H54 (cell line): ENCODE measurements around the gene RGS7.
"Not testable (repeated sequence)": the region's sequence is repeated elsewhere in the genome, so short reads cannot be mapped to it uniquely, and the experiment has no call there.

Experiments used
- DNase-seq: peaks from one replicate; pipeline ENCODE4 v3.0.0; 2011; ENCODE audit warnings: low spot score, mixed read lengths; ENCODE audit not compliant: insufficient read length
- FAIRE-seq: peaks from 3 replicates; lab custom pipeline; 2011; peaks lifted over from hg19 to GRCh38; lab: Jason Lieb, UNC
- POLR2A ChIP-seq: IDR thresholded peaks from 2 replicates; pipeline ENCODE4 v1.6.1; 2011; ENCODE audit warnings: low read depth, mild to moderate bottlenecking, low read length

RGS7 gene

DNA sequence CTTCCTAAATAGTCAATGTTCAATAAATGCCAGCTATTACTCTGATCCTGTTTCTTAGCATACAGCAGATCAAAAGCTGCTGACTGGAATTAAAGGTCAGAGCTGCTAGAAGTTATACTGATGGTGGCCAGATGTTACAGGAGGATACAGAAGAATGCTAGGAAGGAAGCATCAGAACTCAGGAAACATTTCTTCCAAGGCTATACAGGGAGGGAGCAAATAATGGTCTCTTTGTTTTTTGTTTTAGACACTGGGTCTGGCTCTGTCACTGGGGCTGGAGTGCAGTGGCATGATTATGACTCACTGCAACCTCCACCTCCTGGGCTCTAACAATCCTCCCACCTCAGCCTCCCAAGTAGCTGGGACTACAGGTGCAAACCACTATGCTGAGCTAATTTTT, 175.5 kb downstream of the RGS7 start:
- no peak for TF ChIP-seq POLR2A
- FAIRE-seq: no peak
- no peak for DNase-seq

DNA sequence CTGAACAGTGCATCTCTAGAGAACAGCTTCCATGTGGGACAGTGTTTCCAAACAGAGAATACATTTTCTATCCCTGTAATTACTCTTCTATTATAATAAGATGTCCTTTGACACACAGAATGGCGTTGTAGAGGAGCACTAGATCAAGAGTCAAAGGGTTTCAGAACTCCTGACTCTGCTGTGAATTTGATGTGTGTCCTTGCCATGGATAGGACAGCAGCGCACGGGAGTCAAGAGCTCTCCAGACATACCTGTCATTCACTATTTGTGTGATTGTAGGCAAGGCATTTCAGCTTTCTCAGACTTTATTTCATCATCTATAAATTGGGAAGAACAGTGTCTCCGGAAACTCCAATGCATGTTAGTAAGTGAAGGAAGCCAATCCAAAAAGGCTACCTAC, 176.4 kb downstream of the RGS7 start:
- DNase-seq: no peak
- FAIRE-seq: no peak
- no peak for TF ChIP-seq POLR2A

DNA sequence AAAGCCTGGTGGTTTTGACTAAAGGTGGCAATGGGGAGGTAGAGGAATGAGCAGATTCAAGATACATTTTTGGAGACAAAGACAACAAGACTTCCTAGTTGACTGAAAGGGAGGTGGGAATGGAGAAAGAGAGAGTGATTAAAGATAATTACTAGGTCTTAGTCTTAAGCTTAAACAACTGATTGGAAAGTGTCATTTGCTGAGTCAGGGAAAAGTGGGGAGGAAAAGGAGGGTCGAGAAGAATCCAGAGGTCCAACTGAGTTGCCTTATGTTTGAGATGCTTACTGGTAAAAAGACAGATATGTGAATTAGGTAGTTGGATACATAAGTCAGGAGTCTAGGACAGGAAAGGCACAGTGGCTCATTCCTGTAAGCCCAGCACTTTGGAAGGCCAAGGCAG, 179.3 kb downstream of the RGS7 start:
- DNase-seq: no peak
- no peak for TF ChIP-seq POLR2A
- no peak for FAIRE-seq

DNA sequence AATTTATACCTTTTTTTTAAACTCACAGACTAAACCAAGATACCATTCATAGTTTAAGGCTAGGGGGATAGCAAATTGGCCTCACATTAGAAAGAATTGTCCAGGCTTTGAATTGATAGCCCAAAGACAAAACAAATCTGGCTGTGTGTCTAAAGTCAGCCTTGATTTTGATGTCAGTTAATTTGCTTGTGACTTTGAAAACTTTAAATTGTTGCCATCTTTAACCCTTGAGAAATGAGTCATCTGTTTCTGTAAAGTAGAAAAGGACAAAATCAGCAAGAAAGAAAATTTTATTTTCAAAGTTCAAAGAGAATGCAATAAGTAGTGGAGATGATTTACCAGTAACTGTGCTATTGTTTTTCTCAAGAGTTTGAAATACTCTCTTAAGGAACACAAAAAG, 184.5 kb downstream of the RGS7 start:
- DNase-seq (no peak), FAIRE-seq (no peak)
- no peak for TF ChIP-seq POLR2A

DNA sequence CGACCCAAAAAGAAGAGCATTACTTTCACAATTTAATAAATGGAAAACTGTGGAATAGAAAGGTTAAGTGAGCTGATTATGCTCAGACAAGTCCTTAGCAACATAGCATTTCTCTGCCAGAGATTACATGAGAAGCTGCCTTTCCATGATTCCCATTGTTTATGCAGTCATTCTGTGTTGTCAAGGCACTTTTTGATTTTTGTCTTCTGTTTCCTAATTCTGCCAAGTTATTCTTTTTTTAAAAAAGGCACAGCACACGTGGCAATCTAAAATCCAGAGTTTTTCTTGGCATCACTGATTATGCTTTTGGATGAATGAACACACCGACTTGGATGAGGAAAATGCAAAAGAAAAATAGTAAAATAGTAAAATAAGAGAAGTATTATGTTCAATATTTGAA, 185.0 kb downstream of the RGS7 start:
- TF ChIP-seq POLR2A: no peak
- DNase-seq: no peak
- FAIRE-seq: no peak

DNA sequence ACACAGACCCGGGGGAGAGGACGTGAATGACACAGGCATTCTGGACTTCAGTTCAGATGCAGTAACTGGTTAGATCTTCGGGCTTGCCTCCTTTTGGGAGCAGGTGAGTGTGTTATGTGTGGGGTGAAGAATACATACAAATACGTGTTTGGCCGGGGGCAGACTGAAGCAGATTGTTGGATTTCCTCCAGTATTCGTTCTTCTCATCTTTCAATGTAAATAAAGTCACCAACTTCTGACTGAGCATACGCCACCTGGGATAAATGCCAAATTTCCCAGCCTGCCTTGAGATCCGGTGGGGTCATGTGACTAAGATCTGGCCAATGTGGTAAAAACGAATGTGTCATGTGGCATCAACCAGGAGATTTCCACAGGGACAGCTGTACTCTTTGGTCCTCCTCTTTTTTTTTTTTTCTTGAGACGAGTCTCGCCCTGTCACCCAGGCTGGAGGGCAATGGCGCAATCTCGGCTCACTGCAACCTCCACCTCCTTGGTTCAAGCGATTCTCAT, 189.8 kb downstream of the RGS7 start:
- TF ChIP-seq POLR2A: no peak
- no peak for DNase-seq
- FAIRE-seq: no peak

DNA sequence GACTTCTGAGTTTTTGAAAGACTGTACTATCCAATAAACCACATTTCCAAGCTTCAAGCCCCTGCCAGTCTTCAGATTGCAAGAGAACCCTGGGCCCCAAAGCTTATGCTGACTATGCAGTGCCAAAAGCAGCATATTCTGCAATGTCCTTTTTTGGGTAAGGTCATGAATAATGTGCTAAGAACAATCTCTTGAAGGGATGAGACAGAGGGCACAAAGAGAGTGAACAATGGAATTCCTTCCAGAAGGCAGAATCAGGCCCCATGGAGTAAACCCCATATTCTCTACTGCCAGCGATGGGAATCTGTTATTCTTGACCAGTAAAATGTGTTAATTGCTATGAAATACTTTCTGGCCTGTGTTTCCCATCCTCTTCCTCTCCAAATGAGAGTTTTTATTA, 190.4 kb downstream of the RGS7 start:
- DNase-seq: no peak
- no peak for FAIRE-seq
- no peak for TF ChIP-seq POLR2A

DNA sequence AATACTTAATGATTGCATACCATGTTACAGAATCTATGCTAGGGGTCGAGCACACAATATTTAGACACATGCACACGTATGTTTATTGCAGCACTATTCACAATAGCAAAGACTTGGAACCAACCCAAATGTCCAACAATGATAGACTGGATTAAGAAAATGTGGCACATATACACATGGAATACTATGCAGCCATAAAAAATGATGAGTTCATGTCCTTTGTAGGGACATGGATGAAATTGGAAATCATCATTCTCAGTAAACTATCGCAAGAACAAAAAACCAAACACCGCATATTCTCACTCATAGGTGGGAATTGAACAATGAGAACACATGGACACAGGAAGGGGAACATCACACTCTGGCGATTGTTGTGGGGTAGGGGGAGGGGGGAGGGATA, 191.7 kb downstream of the RGS7 start:
- DNase-seq, FAIRE-seq: not testable (repeated sequence)

DNA sequence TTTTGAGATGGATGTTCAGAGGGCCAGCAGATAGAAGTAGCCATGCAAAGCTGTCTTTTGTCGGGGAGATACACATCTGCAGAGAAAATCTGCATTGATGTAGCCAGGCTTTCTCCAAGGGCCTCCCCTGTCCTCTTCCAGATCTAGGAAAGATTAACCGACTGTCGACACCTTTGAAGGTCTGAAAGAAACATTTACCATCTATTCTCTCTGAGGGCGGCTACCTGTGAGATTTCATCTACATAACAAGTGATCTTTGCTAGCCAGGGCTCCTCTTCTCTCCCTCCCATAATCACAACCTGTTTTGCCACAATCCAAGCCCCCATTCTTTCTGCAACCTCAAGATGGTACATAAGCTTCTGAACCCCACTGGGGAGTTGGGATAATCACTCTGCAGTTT, 193.6 kb downstream of the RGS7 start:
- TF ChIP-seq POLR2A: no peak
- DNase-seq: no peak
- FAIRE-seq: no peak

DNA sequence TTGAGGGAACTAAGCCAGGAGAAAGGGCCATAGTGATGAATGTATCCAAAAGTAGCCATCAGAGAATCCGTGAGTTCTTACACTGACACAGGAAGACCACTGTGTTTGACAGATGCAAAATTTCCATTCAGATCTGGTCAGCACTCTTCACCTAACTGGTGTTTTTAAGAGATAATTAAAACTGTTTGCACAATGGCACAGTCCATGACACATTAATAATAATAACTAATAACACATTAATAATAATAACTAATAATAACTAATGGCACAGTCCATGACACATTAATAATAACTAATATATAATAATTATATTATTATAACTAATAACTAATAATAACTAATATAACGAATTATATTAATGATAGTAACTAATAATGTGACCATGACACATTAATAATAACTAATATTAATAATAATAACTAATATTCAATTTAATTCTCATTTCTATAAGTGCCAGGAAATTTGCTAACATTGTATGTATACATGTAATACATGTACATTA, 195.8 kb downstream of the RGS7 start:
- TF ChIP-seq POLR2A: no peak
- DNase-seq (no peak), FAIRE-seq (no peak)

DNA sequence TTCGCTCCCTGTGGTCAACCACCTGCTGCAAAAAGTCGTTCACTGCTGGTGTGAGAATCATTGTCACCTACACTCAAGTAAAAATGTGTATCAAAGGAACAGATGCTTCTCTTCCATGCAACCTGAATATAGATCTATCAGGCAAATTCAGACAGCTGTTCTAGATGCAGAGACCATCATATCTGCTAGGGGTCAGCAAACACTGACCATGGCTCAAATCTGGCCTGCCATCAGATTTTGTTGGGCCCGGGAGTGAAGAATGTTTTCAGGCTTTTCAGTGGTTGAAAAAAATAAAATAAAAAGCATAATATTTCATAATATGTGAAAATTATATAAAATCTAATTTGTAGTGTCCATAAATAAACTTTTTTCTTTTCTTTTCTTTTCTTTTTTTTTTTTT, 199.6 kb downstream of the RGS7 start:
- no peak for TF ChIP-seq POLR2A
- DNase-seq (no peak), FAIRE-seq (no peak)

DNA sequence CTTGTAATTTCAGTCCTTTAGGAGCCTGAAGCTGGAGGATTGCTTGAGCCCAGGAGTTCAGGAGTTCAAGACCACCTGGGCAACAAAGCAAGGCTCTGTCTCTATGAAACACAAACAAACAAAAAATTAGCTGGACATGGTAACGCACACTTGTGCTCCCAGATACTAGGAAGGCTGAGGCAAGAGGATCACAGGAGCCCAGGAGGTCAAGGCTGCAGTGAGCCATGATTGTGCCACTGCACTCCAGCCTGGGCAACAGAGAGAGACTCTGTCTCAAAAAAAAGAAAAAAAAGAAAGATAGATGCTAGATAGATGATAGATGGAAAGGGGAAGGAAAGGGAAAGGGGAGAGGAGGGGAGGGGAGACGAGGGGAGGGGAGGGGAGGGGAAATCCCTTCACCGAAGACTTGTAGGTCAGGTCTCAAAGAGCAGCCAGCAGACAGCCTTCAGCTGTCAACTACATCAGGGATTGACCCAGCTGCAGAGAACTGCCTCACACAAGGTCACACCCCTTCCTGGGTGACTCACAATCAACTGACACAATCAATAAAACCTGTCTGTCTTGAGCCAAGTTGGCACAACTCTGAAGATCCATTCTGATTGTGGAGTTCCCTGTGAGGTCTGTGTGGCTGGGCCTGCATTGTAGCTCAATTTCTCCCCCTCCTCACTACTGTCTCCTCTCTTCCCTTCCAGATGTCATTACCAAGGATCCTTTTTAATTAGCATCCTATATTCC, 200.6 kb downstream of the RGS7 start:
- TF ChIP-seq POLR2A: no peak
- peak; percentile 38 for DNase-seq
- FAIRE-seq: peak; percentile 70

DNA sequence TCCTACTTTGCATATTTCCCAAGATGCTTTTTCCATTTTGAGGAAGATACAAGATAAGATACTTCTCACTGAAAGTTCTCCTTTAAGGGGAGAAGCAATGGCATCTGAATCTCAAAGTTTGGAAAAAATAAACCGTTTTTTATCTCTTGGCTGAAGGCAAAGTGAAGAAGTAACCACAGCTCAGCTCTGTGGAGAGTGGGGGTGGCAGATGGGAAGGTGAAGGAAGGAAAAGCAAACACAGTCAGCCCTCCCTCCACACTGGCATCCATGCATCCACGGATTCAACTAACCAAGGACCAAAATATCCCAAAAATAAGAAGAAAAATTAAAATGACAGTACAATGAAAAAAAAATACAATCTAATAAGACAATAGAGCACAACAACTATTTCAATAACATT, 211.1 kb downstream of the RGS7 start:
- no peak for FAIRE-seq
- TF ChIP-seq POLR2A: no peak
- no peak for DNase-seq

DNA sequence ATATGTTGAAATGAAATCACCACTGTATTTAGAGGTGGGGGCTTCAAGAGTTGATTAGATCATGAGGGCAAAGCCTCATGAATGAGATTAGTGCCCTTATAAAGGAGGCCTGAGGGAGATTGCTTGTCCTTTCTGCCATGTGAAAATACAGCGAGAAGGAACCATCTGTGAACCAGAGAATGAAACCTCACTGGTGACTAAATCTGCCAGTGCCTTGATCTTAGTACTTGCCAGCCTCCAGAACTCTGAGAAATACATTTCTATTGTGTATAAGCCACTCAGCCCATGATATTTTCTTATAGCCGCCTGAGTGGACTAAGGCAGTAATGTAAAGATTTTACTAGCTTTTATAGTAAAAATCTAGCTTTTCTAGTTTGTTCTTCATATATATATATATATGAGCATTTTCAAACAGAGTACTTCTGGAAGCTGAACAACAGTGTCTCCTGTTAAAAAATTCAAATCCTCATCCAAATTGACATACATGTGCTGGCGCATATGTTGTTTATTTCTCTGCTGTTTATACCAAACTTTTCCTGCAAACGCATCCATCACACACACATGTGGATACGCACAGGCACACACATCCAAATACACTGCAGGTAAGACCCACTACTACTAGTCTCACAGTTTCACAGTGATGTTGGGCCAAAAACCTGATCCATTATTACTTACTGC, 213.1 kb downstream of the RGS7 start:
- FAIRE-seq (no peak), DNase-seq (no peak)
- no peak for TF ChIP-seq POLR2A

DNA sequence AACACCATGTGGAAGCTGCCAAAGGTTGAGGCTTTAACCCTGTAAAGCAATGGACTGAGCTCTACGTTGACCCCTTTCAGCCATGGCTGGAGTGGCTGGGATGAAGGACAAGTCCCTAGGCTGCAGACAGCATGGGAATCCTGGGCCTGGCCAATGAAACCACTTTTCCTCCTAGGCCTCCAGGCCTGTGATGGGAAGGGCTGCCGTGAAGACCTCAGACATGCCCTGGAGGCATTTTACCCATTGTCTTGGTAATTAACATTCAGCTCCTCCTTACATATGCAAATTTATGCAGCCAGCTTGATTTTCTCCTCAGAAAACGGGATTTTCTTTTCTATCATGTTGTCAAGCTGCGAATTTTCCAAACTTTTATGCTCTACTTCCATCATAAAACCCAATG, 214.5 kb downstream of the RGS7 start:
- DNase-seq: no peak
- no peak for TF ChIP-seq POLR2A
- no peak for FAIRE-seq

DNA sequence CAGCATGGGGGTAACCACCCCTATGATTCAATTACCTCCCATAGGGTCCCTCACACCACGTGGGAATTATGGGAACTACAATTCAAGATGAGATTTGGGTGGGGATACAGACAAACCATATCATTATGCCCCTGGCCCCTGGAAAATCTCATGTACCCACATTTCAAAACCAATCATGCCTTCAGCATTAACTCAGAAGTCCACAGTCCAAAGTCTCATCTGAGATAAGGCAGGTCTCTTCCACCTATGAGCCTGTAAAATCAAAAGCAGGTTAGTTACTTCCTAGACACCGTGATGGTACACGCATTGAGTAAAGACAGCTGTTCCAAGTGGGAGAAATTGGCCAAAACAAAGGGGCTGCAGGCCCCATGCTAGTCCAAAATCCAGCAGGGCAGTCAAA, 215.4 kb downstream of the RGS7 start:
- not testable (repeated sequence) for FAIRE-seq, DNase-seq
